Inflammatory macrophage treated with lipopolysaccharide for 1 hour (primary cell): Measurements from ENCODE around the gene A1CF.
"Not testable (repeated sequence)": the region's sequence is repeated elsewhere in the genome, so short reads cannot be mapped to it uniquely, and the experiment has no call there.

ENCODE experiments used
- DNase-seq, 2 donors: peaks; one replicate each; pipeline ENCODE4 v3.0.0-alpha.2; 2020 to 2022

The A1CF gene

DNA sequence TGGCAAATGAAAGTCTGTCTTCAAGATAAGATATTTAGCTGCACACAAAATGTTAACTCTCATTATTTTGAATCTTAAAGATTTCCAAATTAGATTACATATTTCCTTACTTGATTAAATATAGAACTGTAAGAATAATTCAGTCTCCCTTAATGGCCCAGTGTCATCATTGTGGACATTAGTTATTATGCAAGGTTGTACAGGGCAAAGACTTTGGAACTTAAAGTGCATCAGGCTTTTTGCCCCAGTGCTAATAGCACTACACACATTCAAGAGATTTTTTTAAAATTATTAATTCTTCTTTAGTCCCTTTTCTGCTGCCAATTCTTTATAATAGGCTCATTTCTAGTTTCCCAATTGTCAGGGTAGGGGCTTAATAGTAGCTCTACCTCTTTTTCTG, 103.4 kb downstream of the A1CF start:
- DNase-seq, result not testable (repeated sequence)

GRCh38 chr10:50780036-50780435, 105.4 kb downstream of the A1CF start:
- peak; percentile 10 to 37 for DNase-seq

DNA sequence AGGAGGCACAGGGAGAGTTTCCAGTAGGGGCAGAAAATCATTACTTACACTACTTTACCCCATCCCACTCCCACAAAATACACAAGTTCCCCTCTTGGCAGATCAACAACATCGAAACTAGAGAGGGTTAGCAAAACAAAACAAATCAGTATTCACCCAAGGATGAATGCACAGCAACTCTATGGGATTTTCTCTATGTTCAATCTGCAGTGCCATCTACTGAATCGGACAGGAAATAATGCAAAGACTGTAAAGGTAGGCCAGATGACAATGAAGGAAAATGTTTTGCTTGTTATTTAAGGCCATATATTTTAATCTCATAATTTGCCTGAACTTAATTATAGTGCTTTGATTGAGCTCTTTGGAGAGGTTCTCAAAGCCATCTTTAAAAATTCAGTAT, 110.6 kb downstream of the A1CF start:
- DNase-seq, result not testable (repeated sequence)

- DNase-seq, result not testable (repeated sequence)
Measured at GRCh38 chr10:50772042-50772441, 113.4 kb downstream of the A1CF start.

GRCh38 chr10:50766774-50767513, 118.5 kb downstream of the A1CF start:
- not testable (repeated sequence) for DNase-seq
